DOHH2 (cell line): ENCODE measurements around the gene GNL1.

Experiments
- H3F3A ChIP-seq: fragments of 200-600 bp; sonication (generic), shearing (Covaris generic); 2 replicates; pipeline ENCODE4 v1.6.0; 2016; ENCODE audit warnings: antibody characterized with exemption, mild to moderate bottlenecking; ENCODE audit not compliant: control insufficient read depth, insufficient read depth
- H3K27ac ChIP-seq: fragments of 200-600 bp; sonication (generic); 2 replicates; pipeline ENCODE4 v1.5.1; 2014; ENCODE audit warnings: low read depth, mild to moderate bottlenecking, low read length, moderate library complexity
- H3K27me3 ChIP-seq: fragments of 200-600 bp; sonication (generic); 2 replicates; pipeline ENCODE4 v1.6.1; 2014; ENCODE audit warnings: mild to moderate bottlenecking, low read length, mixed read lengths; ENCODE audit not compliant: control insufficient read depth
- H3K36me3 ChIP-seq: fragments of 200-600 bp; sonication (generic); 2 replicates; pipeline ENCODE4 v1.6.1; 2014; ENCODE audit warnings: mild to moderate bottlenecking, low read length, moderate library complexity, mixed read lengths; ENCODE audit not compliant: control insufficient read depth
- H3K4me1 ChIP-seq: fragments of 200-600 bp; sonication (generic); 2 replicates; pipeline ENCODE4 v1.6.1; 2014; ENCODE audit warnings: mild to moderate bottlenecking, low read length, mixed read lengths; ENCODE audit not compliant: control insufficient read depth
- H3K4me2 ChIP-seq: fragments of 200-600 bp; sonication (generic); 2 replicates; pipeline ENCODE4 v1.6.0; 2014; ENCODE audit warnings: mild to moderate bottlenecking, low read length, moderate library complexity
- H3K4me3 ChIP-seq: fragments of 200-600 bp; sonication (generic); 2 replicates; pipeline ENCODE4 v1.5.1; 2014; ENCODE audit warnings: mild to moderate bottlenecking, low read length, mixed read lengths
- H3K79me2 ChIP-seq: fragments of 200-600 bp; sonication (generic); 2 replicates; pipeline ENCODE4 v1.6.1; 2014; ENCODE audit warnings: mild to moderate bottlenecking, low read length, mixed read lengths; ENCODE audit not compliant: control insufficient read depth
- H3K9me2 ChIP-seq: fragments of 200-600 bp; sonication (generic); replicated peaks from 2 replicates; pipeline ENCODE4 v1.6.1; 2014; ENCODE audit warnings: mild to moderate bottlenecking, low read length, mixed read lengths; ENCODE audit not compliant: control insufficient read depth
- H3K9me3 ChIP-seq: fragments of 200-600 bp; sonication (generic); 2 replicates; pipeline ENCODE4 v1.6.1; 2014; ENCODE audit warnings: antibody characterized with exemption, low read length, mixed read lengths; ENCODE audit not compliant: control insufficient read depth, insufficient read depth
- H4K20me1 ChIP-seq: fragments of 200-600 bp; sonication (generic); 2 replicates; pipeline ENCODE4 v1.6.0; 2014; ENCODE audit warnings: low read depth, mild to moderate bottlenecking, antibody characterized with exemption, low read length, moderate library complexity; ENCODE audit not compliant: control insufficient read depth, insufficient read depth
- EZH2phosphoT487 ChIP-seq: fragments of 200-600 bp; sonication (generic); IDR thresholded peaks from 2 replicates; pipeline ENCODE4 v1.6.1; 2017; ENCODE audit warnings: borderline replicate concordance, mild to moderate bottlenecking, antibody characterized with exemption, low read length, moderate library complexity, mixed read lengths
- TF ChIP-seq, protein P1 (sequence below): fragments of 200-600 bp; sonication (generic); IDR thresholded peaks from one replicate; pipeline ENCODE4 v1.5.1; 2014; ENCODE audit warnings: antibody characterized with exemption, mild to moderate bottlenecking, low read depth, low read length; ENCODE audit not compliant: poor library complexity, severe bottlenecking

The GNL1 gene

GRCh38 chr6:30583921-30584320 is 27.6 kb upstream of the GNL1 start:
- no peaks in the 10 kb centered on the region for H3K9me2 ChIP-seq
- H3K4me3 ChIP-seq: no peak overlapping the region
- TF ChIP-seq, protein P1, sequence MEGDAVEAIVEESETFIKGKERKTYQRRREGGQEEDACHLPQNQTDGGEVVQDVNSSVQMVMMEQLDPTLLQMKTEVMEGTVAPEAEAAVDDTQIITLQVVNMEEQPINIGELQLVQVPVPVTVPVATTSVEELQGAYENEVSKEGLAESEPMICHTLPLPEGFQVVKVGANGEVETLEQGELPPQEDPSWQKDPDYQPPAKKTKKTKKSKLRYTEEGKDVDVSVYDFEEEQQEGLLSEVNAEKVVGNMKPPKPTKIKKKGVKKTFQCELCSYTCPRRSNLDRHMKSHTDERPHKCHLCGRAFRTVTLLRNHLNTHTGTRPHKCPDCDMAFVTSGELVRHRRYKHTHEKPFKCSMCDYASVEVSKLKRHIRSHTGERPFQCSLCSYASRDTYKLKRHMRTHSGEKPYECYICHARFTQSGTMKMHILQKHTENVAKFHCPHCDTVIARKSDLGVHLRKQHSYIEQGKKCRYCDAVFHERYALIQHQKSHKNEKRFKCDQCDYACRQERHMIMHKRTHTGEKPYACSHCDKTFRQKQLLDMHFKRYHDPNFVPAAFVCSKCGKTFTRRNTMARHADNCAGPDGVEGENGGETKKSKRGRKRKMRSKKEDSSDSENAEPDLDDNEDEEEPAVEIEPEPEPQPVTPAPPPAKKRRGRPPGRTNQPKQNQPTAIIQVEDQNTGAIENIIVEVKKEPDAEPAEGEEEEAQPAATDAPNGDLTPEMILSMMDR: no peak
- no peak for TF ChIP-seq EZH2phosphoT487
- no peaks in the 10 kb centered on the region for H3K4me1 ChIP-seq
- no peak overlapping the region for H3K27ac ChIP-seq
- H3K9me3 ChIP-seq: no peaks in the 10 kb centered on the region
- H3F3A ChIP-seq: no peaks in the 10 kb centered on the region
- H3K36me3 ChIP-seq: peaks cover 91% of the 10 kb centered on the region
- H4K20me1 ChIP-seq: no peaks in the 10 kb centered on the region
- no peaks in the 10 kb centered on the region for H3K79me2 ChIP-seq
- H3K27me3 ChIP-seq: no peaks in the 10 kb centered on the region
- no peak overlapping the region for H3K4me2 ChIP-seq

GRCh38 chr6:30578051-30578450 is 21.8 kb upstream of the GNL1 start:
- H3F3A ChIP-seq: no peaks in the 10 kb centered on the region
- no peak for TF ChIP-seq EZH2phosphoT487
- TF ChIP-seq, protein P1: no peak
- no peak overlapping the region for H3K27ac ChIP-seq
- H4K20me1 ChIP-seq: peaks cover 15% of the 10 kb centered on the region
- peaks cover 49% of the 10 kb centered on the region for H3K79me2 ChIP-seq
- no peaks in the 10 kb centered on the region for H3K9me3 ChIP-seq
- H3K4me1 ChIP-seq: peaks cover 15% of the 10 kb centered on the region
- H3K9me2 ChIP-seq: no peaks in the 10 kb centered on the region
- H3K4me3 ChIP-seq: no peak overlapping the region
- peaks cover 86% of the 10 kb centered on the region for H3K36me3 ChIP-seq
- H3K4me2 ChIP-seq: no peak overlapping the region
- H3K27me3 ChIP-seq: no peaks in the 10 kb centered on the region

DNA sequence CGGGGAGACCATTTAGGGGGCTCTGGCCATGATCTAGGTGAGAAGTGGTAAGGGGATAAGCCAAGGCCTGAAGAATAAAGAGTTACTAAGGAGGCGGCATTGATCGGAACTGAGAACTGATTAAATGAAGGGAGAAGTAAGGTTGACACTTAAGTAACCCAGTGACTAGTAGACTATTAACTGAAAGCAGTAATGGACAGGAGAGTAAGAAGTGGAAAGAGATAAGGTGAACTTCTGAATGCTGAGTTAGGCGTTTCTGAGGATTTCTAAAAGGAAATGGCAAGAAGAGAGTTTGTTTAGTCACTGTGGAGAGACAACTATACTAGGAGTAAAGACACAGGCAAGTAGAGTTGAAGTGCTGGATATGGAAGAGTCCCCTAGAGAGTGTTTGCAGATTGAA is 16.8 kb upstream of the GNL1 start:
- Histone ChIP-seq H3K36me3 (peaks cover 53% of the 10 kb centered on the region), H3F3A (no peaks in the 10 kb centered on the region), H3K4me1 (peaks cover 41% of the 10 kb centered on the region), H3K27ac (no peak overlapping the region), H4K20me1 (peaks cover 28% of the 10 kb centered on the region), H3K4me2 (peak overlapping the region; percentile 85), H3K79me2 (peaks cover 71% of the 10 kb centered on the region), H3K9me3 (no peaks in the 10 kb centered on the region), H3K27me3 (no peaks in the 10 kb centered on the region), H3K4me3 (peak overlapping the region; percentile 87), H3K9me2 (no peaks in the 10 kb centered on the region)
- TF ChIP-seq, protein P1: no peak

- H3K4me2 ChIP-seq: peak overlapping the region; percentile 85
- H3K27ac ChIP-seq: peak overlapping the region; percentile 59
- peaks cover 62% of the 10 kb centered on the region for H3K79me2 ChIP-seq
- no peaks in the 10 kb centered on the region for H3K9me3 ChIP-seq
- H3K4me3 ChIP-seq: peak overlapping the region; percentile 87
- H3K4me1 ChIP-seq: peaks cover 41% of the 10 kb centered on the region
- TF ChIP-seq, protein P1: no peak
- TF ChIP-seq EZH2phosphoT487: no peak
- H3K9me2 ChIP-seq: no peaks in the 10 kb centered on the region
- no peaks in the 10 kb centered on the region for H3F3A ChIP-seq
- H4K20me1 ChIP-seq: peaks cover 28% of the 10 kb centered on the region
- no peaks in the 10 kb centered on the region for H3K27me3 ChIP-seq
- peaks cover 43% of the 10 kb centered on the region for H3K36me3 ChIP-seq
Measured at GRCh38 chr6:30572148-30572547, 15.9 kb upstream of the GNL1 start.
